ENCODE results near the gene ICAM4.
A peak's percentile ranks its signal among the peaks of the same experiment; 100 is the strongest.

Gene ICAM4

GRCh38 chr19:10243606-10244005 lies 43.1 kb upstream of the ICAM4 start:
- Histone ChIP-seq H2AFZ (ENCODE audit: low read depth, low read length) (no peak overlapping the region), H3K36me3 (replicated peaks; ENCODE audit: low read depth, low read length) (no peaks in the 10 kb centered on the region), H4K20me1 (ENCODE audit: insufficient read depth, low read length) (no peaks in the 10 kb centered on the region), H3K9ac (ENCODE audit: low read length) (no peak overlapping the region), H3K79me2 (ENCODE audit: low read length) (no peaks in the 10 kb centered on the region), H3K27me3 (ENCODE audit: low read depth, low read length) (no peaks in the 10 kb centered on the region), H3K27ac (ENCODE audit: low read length) (no peak overlapping the region), H3K9me3 (ENCODE audit: insufficient read depth, low read length) (no peaks in the 10 kb centered on the region), H3K4me3 (ENCODE audit: low read length) (no peak overlapping the region), H3K4me1 (ENCODE audit: low read length) (peaks cover 52% of the 10 kb centered on the region), H3K4me2 (ENCODE audit: low read length) (no peak overlapping the region)
- TF ChIP-seq, protein P1, sequence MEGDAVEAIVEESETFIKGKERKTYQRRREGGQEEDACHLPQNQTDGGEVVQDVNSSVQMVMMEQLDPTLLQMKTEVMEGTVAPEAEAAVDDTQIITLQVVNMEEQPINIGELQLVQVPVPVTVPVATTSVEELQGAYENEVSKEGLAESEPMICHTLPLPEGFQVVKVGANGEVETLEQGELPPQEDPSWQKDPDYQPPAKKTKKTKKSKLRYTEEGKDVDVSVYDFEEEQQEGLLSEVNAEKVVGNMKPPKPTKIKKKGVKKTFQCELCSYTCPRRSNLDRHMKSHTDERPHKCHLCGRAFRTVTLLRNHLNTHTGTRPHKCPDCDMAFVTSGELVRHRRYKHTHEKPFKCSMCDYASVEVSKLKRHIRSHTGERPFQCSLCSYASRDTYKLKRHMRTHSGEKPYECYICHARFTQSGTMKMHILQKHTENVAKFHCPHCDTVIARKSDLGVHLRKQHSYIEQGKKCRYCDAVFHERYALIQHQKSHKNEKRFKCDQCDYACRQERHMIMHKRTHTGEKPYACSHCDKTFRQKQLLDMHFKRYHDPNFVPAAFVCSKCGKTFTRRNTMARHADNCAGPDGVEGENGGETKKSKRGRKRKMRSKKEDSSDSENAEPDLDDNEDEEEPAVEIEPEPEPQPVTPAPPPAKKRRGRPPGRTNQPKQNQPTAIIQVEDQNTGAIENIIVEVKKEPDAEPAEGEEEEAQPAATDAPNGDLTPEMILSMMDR (IDR thresholded peaks at IDR 0.05; ENCODE audit: low read depth, low read length) = no peak
- TF ChIP-seq EZH2phosphoT487 (IDR thresholded peaks at IDR 0.05; ENCODE audit: low read depth) = no peak

GRCh38 chr19:10245189-10245939 lies 41.4 kb upstream of the ICAM4 start:
- Histone ChIP-seq H3K27ac (ENCODE audit: low read length) (peak overlapping the region; percentile 2; the same call in 1 of the 2 replicates), H3K79me2 (ENCODE audit: low read length) (no peaks in the 10 kb centered on the region), H3K36me3 (replicated peaks; ENCODE audit: low read depth, low read length) (no peaks in the 10 kb centered on the region), H3K9me3 (ENCODE audit: insufficient read depth, low read length) (no peaks in the 10 kb centered on the region), H4K20me1 (ENCODE audit: insufficient read depth, low read length) (no peaks in the 10 kb centered on the region), H3K4me3 (ENCODE audit: low read length) (no peak overlapping the region), H3K4me2 (ENCODE audit: low read length) (peak overlapping the region; percentile 32), H2AFZ (ENCODE audit: low read depth, low read length) (peak overlapping the region; percentile 13; the same call in 1 of the 2 replicates), H3K27me3 (ENCODE audit: low read depth, low read length) (no peaks in the 10 kb centered on the region), H3K9ac (ENCODE audit: low read length) (no peak overlapping the region; the same call in 1 of the 2 replicates), H3K4me1 (ENCODE audit: low read length) (peaks cover 39% of the 10 kb centered on the region)
- TF ChIP-seq, protein P1 (IDR thresholded peaks at IDR 0.05; ENCODE audit: low read depth, low read length) = no peak
- no peak for TF ChIP-seq EZH2phosphoT487 (IDR thresholded peaks at IDR 0.05; ENCODE audit: low read depth)

DNA sequence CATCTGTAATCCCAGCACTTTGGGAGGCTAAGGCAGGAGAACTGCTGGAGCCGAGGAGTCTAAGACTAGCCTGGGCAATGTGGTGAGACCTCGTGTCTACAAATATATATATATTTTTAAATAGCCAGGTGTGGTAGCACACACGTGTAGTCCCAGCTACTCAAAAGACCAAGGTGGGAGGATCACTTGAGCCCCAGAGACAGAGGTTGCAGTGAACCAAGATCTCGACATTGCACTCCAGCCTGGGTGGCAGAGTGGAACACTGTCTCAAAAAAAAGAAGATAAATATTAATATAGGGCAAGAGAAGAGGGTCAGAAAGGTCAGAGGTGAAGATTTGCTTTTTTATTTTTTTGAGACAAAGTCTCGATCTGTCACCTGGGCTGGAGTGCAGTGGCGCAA lies 40.2 kb upstream of the ICAM4 start:
- no peaks in the 10 kb centered on the region for H3K27me3 ChIP-seq (ENCODE audit: low read depth, low read length)
- H4K20me1 ChIP-seq (ENCODE audit: insufficient read depth, low read length) = no peaks in the 10 kb centered on the region
- no peak overlapping the region for H3K4me2 ChIP-seq (ENCODE audit: low read length)
- no peak overlapping the region for H3K9ac ChIP-seq (ENCODE audit: low read length)
- peaks cover 42% of the 10 kb centered on the region for H3K4me1 ChIP-seq (ENCODE audit: low read length)
- no peak overlapping the region for H2AFZ ChIP-seq (ENCODE audit: low read depth, low read length)
- no peak overlapping the region for H3K27ac ChIP-seq (ENCODE audit: low read length)
- no peaks in the 10 kb centered on the region for H3K36me3 ChIP-seq (replicated peaks; ENCODE audit: low read depth, low read length)
- H3K79me2 ChIP-seq (ENCODE audit: low read length) = no peaks in the 10 kb centered on the region
- no peaks in the 10 kb centered on the region for H3K9me3 ChIP-seq (ENCODE audit: insufficient read depth, low read length)
- H3K4me3 ChIP-seq (ENCODE audit: low read length) = no peak overlapping the region
- TF ChIP-seq EZH2phosphoT487 (IDR thresholded peaks at IDR 0.05; ENCODE audit: low read depth) = no peak
- TF ChIP-seq, protein P1 (IDR thresholded peaks at IDR 0.05; ENCODE audit: low read depth, low read length) = no peak

DNA sequence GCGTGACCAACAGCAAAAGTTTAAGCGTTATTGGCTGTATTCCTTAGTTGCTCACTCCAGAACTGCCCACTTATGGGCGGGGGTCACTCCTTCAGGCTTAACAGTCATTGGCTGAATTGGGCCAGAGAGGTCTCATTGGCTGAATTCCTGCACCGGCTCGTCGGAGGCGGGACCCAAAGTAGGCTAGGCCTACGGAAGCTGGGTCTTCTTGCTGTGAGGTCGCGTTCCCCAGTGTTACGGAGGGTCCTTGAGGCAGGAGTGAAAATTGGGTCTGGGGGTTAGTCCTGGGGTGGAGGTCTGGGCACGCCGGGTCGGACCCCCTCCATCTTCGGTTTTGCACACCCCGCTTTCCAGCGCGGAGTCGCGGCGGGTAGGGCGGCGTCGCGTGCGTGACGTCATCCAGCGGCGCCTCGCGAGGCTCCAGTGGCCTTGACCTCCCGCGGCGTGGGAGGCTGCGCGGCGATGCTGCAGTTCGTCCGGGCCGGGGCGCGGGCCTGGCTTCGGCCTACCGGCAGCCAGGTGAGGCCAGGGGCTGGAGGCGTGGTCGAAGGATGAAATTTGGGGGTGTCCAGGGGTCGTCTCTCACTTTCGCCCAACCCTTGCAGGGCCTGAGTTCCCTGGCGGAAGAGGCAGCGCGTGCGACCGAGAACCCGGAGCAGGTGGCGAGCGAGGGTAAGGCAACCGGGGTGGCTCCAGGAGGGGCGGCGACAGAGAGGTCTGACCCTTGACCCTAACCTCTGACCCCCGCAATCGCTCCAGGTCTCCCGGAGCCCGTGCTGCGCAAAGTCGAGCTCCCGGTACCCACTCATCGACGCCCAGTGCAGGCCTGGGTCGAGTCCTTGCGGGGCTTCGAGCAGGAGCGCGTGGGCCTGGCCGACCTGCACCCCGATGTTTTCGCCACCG lies 34.7 kb upstream of the ICAM4 start, which contains the start of gene MRPL4:
Gene MRPL4, plus strand, starts transcription at position 423 of the 903 bp plus-strand sequence. Its CDS starts 40 bp downstream, at position 463.
- peak within 1 kb of the TSS; percentile 34 for H3K27ac ChIP-seq (ENCODE audit: low read length)
- H3K9me3 ChIP-seq (ENCODE audit: insufficient read depth, low read length) = no peaks in the 10 kb centered on the region
- peak within 1 kb of the TSS; percentile 96 for H3K4me2 ChIP-seq (ENCODE audit: low read length)
- no peaks in the 10 kb centered on the region for H4K20me1 ChIP-seq (ENCODE audit: insufficient read depth, low read length)
- H3K9ac ChIP-seq (ENCODE audit: low read length) = peak within 1 kb of the TSS; percentile 74
- TF ChIP-seq, protein P1 (IDR thresholded peaks at IDR 0.05; ENCODE audit: low read depth, low read length) = no peak
- no peak for TF ChIP-seq EZH2phosphoT487 (IDR thresholded peaks at IDR 0.05; ENCODE audit: low read depth)
- H3K4me1 ChIP-seq (ENCODE audit: low read length) = peaks cover 18% of the 10 kb centered on the region
- H3K79me2 ChIP-seq (ENCODE audit: low read length) = peaks cover 27% of the 10 kb centered on the region
- H3K27me3 ChIP-seq (ENCODE audit: low read depth, low read length) = no peaks in the 10 kb centered on the region
- peak within 1 kb of the TSS; percentile 81; the same call in 1 of the 2 replicates for H2AFZ ChIP-seq (ENCODE audit: low read depth, low read length)
- H3K36me3 ChIP-seq (replicated peaks; ENCODE audit: low read depth, low read length) = peaks cover 25% of the 10 kb centered on the region
- H3K4me3 ChIP-seq (ENCODE audit: low read length) = peak within 1 kb of the TSS; percentile 81

Measured in OCI-LY3 (cell line).